OCI-LY1 (cell line): ENCODE measurements around the gene ABCA5.

Experiments used
- H2AFZ ChIP-seq: fragments of 200-600 bp; sonication (generic), shearing (Covaris generic); 2 replicates; pipeline ENCODE4 v1.6.0; 2014; ENCODE audit warnings: antibody characterized with exemption, mild to moderate bottlenecking, low read length
- H3F3A ChIP-seq: fragments of 200-600 bp; sonication (generic), shearing (Covaris generic); 2 replicates; pipeline ENCODE4 v1.6.0; 2014; ENCODE audit warnings: mild to moderate bottlenecking, antibody characterized with exemption, low read length, moderate library complexity; ENCODE audit not compliant: insufficient read depth
- H3K27ac ChIP-seq: fragments of 200-600 bp; sonication (generic); 2 replicates; pipeline ENCODE4 v1.5.1; 2014; ENCODE audit warnings: low read length, mixed run types, mild to moderate bottlenecking, low read depth; ENCODE audit not compliant: poor library complexity, severe bottlenecking
- H3K27me3 ChIP-seq: fragments of 200-600 bp; sonication (generic); 2 replicates; pipeline ENCODE4 v1.6.0; 2014; ENCODE audit warnings: antibody characterized with exemption, mild to moderate bottlenecking, low read length, moderate library complexity; ENCODE audit not compliant: insufficient read depth
- H3K36me3 ChIP-seq: fragments of 200-600 bp; sonication (generic); 2 replicates; pipeline ENCODE4 v1.6.1; 2014; ENCODE audit warnings: mild to moderate bottlenecking, antibody characterized with exemption, low read length, moderate library complexity, mixed read lengths; ENCODE audit not compliant: insufficient read depth
- H3K4me1 ChIP-seq: fragments of 200-600 bp; sonication (generic); 2 replicates; pipeline ENCODE4 v1.5.1; 2014; ENCODE audit warnings: mild to moderate bottlenecking, low read length, moderate library complexity; ENCODE audit not compliant: insufficient read depth, severe bottlenecking
- H3K4me2 ChIP-seq: fragments of 200-600 bp; sonication (generic), shearing (Covaris generic); 2 replicates; pipeline ENCODE4 v1.6.1; 2014; ENCODE audit warnings: low read length
- H3K4me3 ChIP-seq: fragments of 200-600 bp; sonication (generic); 2 replicates; pipeline ENCODE4 v1.5.1; 2014; ENCODE audit warnings: low read length, low read depth, mild to moderate bottlenecking, mixed read lengths; ENCODE audit not compliant: poor library complexity, severe bottlenecking
- H3K79me2 ChIP-seq: fragments of 200-600 bp; shearing (Covaris generic); 2 replicates; pipeline ENCODE4 v1.6.1; 2016; ENCODE audit warnings: mixed run types, low read length, mixed read lengths; ENCODE audit not compliant: insufficient read depth
- H3K9ac ChIP-seq: fragments of 200-600 bp; sonication (generic), shearing (Covaris generic); 2 replicates; pipeline ENCODE4 v1.6.1; 2014; ENCODE audit warnings: mild to moderate bottlenecking, low read length, mixed read lengths
- H3K9me2 ChIP-seq: fragments of 200-600 bp; sonication (generic), shearing (Covaris generic); 2 replicates; pipeline ENCODE4 v1.6.1; 2014; ENCODE audit warnings: low read depth, mild to moderate bottlenecking, low read length, mixed read lengths
- H3K9me3 ChIP-seq: fragments of 200-600 bp; shearing (Covaris generic); 2 replicates; pipeline ENCODE4 v1.6.1; 2014; ENCODE audit warnings: low read length, mixed read lengths
- H4K20me1 ChIP-seq: fragments of 200-600 bp; sonication (generic), shearing (Covaris generic); 2 replicates; pipeline ENCODE4 v1.6.0; 2016; ENCODE audit warnings: mild to moderate bottlenecking, low read length; ENCODE audit not compliant: insufficient read depth
- CTCF ChIP-seq: fragments of 200-600 bp; sonication (generic), shearing (Covaris generic); IDR thresholded peaks from 2 replicates; pipeline ENCODE4 v1.5.1; 2017; ENCODE audit warnings: mild to moderate bottlenecking, antibody characterized with exemption, low read length, moderate library complexity, mixed read lengths
- EZH2 ChIP-seq: fragments of 200-600 bp; sonication (generic), shearing (Covaris generic); IDR thresholded peaks from 2 replicates; pipeline ENCODE4 v1.8.0; 2017; ENCODE audit warnings: borderline replicate concordance, mixed run types, mild to moderate bottlenecking, antibody characterized with exemption, low read length, moderate library complexity, mixed read lengths

ABCA5 gene

DNA sequence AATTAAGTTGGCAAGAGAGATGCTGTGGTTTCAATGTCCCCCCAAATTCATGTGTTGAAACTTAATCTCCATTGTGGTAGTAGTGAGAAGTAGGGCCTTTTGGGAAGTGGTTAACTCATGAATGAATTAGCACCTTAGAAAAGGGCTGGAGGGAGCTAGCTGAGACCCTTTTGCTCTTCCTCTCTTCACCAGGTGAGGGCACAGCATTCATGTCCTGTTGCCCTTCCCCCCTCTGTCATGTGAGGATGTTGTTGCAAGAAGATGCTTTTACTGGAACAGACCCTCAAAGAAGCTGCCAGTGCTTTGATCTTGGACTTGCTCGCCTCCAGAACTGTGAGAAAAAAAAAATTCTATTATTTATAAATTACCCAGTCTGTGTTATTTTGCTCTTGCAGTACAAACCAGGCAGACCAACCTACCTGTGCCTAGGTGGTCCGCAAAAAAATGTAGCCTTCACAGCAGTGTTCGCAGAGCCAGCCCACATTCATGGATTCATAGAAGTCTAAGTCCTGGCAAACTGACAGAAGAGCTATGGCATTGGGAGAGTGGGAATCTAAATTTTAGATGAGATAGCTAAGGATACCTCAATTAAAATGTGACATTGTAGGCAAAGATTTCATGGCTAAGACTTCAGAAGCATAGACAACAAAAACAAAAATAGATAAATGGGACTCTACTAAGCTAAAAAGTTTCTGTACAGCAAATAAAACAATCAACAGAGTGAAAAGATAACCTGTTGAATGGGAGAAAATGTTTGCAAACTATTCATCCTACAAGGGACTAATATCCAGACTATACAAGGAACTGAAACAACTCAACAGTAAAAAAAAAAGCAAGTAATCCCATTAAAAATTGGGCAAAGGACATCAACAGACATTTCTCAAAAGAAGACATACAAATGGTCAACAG lies 32.0 kb upstream of the ABCA5 start:
- Histone ChIP-seq H3K4me2 (no peak overlapping the region), H3K27ac (no peak overlapping the region), H3K27me3 (no peaks in the 10 kb centered on the region), H3F3A (no peaks in the 10 kb centered on the region), H4K20me1 (no peaks in the 10 kb centered on the region), H3K4me1 (no peaks in the 10 kb centered on the region), H3K9ac (no peak overlapping the region), H3K9me2 (no peaks in the 10 kb centered on the region), H3K36me3 (no peaks in the 10 kb centered on the region), H3K9me3 (no peaks in the 10 kb centered on the region), H3K4me3 (no peak overlapping the region), H2AFZ (no peak overlapping the region), H3K79me2 (no peaks in the 10 kb centered on the region)
- TF ChIP-seq CTCF (peak; percentile 64), EZH2 (no peak)

DNA sequence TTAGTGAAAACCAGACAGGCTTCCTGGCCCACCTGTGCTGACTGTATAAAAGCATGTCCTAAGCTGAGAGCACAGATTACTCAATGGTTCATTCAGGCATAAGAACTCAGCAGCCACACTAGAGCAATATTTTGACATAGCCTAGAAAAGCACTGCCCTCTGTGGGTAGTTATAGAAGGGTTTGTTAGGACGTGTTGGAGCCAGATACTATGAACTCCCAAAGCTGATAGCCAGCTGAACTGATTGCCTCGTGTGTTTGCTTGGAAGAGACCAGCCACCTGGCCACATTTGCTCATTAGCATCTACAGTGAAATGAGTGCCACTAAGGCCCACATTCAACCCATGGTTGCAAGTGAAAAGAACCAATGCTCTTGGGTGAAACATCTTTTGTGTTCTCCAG lies 30.8 kb upstream of the ABCA5 start:
- H3K4me2 ChIP-seq, result no peak overlapping the region
- H3K27me3 ChIP-seq, result no peaks in the 10 kb centered on the region
- H3K27ac ChIP-seq, result no peak overlapping the region
- H3K9me3 ChIP-seq, result no peaks in the 10 kb centered on the region
- H3K79me2 ChIP-seq, result no peaks in the 10 kb centered on the region
- no peaks in the 10 kb centered on the region for H3K9me2 ChIP-seq
- no peaks in the 10 kb centered on the region for H4K20me1 ChIP-seq
- H3K4me3 ChIP-seq, result no peak overlapping the region
- no peak overlapping the region for H2AFZ ChIP-seq
- no peaks in the 10 kb centered on the region for H3K4me1 ChIP-seq
- no peaks in the 10 kb centered on the region for H3F3A ChIP-seq
- no peak overlapping the region for H3K9ac ChIP-seq
- no peaks in the 10 kb centered on the region for H3K36me3 ChIP-seq
- TF ChIP-seq EZH2 (no peak), CTCF (peak; percentile 6; the same call in 1 of the 2 replicates)

- H3K79me2 ChIP-seq, result no peaks in the 10 kb centered on the region
- no peaks in the 10 kb centered on the region for H3K27me3 ChIP-seq
- TF ChIP-seq CTCF (no peak), EZH2 (no peak)
- H2AFZ ChIP-seq, result no peak overlapping the region
- H3K4me1 ChIP-seq, result no peaks in the 10 kb centered on the region
- no peaks in the 10 kb centered on the region for H3F3A ChIP-seq
- no peak overlapping the region for H3K9ac ChIP-seq
- no peaks in the 10 kb centered on the region for H4K20me1 ChIP-seq
- no peak overlapping the region for H3K4me3 ChIP-seq
- H3K36me3 ChIP-seq, result no peaks in the 10 kb centered on the region
- no peaks in the 10 kb centered on the region for H3K9me2 ChIP-seq
- H3K27ac ChIP-seq, result no peak overlapping the region
- no peaks in the 10 kb centered on the region for H3K9me3 ChIP-seq
- no peak overlapping the region for H3K4me2 ChIP-seq
These were observed 29.7 kb upstream of the ABCA5 start for GRCh38 chr17:69356625-69357024.
